UCSD-AML1 (cell line): Measurements from ENCODE around the gene AGA.

Experiments used
- DNase-seq: peaks from one replicate; lab custom pipeline; 2025; ENCODE audit not compliant: unreplicated experiment; lab: John Stamatoyannopoulos, UW

AGA gene

DNA sequence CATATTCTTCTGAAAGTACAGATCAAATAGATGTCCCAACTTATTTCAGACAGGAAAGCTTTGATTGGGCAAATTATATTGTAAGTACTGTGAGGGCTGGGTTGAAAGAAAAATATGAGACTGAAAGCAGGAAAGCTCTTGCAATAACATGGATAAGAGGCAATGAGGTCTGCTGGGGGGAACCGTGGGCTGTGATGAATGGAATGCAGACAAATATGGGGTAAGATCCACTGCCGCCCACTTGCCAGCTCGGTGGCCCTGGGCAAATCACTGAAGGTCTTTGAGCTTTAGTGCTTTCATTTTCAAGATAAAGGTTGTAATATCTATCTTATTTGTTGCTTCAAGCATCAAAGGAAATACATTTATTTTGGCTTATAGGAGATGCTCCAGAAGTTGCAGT is 51.0 kb downstream of the AGA start:
- no peak for DNase-seq

DNA sequence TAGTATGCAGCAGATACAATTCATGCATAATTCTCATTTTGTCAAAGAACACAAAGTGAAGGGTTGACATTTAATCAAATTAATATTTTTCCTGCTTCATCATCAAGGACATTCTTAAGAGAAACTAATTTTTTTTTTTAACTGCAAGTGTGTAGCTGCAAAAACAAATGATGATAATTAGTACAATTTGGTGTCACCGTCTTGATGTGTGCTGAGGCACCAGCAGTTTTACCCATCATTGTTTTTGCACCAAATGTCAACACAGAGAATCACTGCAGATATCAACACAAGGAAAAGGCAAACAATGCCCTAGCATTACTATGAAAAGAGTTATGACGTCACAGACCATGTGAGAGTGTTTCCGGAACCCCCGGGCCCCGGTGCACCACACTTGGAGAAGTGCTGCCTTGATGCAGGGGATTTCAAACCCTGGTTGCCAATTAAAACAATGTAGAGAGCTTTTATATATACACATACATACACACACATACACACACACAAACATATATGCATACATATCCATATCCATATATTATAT is 55.9 kb downstream of the AGA start:
- no peak for DNase-seq

DNA sequence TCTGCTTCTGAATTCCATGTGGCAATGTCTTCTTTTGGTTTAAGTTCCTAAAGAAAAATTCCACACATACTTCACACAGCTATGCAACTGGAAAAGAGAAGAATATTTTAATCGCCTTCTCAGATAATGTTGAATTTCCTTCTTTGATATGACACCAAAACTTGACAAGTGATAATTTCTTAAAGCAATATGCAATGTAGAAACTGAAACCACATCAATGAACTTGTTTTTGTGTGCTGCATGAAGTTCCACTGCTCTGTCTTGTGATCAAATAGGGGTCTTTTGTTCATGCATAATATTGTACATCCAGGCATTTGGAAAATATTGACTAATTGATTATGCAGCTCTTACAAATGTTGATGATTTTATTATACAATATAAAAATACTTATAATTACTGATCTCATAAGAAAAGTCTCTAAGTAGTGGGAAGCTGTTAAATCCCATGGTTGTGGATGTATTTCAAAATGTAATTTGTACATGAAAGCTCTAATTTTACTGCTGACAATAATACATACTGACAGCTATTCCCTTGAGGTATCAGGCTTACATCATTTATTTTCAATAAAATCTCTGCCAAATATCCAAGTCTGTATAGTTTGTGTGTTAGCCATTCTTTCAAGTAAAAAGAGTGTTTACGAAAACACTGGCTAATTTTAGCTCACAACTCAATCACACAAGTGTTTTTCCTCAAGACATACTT is 56.5 kb downstream of the AGA start:
- no peak for DNase-seq

DNA sequence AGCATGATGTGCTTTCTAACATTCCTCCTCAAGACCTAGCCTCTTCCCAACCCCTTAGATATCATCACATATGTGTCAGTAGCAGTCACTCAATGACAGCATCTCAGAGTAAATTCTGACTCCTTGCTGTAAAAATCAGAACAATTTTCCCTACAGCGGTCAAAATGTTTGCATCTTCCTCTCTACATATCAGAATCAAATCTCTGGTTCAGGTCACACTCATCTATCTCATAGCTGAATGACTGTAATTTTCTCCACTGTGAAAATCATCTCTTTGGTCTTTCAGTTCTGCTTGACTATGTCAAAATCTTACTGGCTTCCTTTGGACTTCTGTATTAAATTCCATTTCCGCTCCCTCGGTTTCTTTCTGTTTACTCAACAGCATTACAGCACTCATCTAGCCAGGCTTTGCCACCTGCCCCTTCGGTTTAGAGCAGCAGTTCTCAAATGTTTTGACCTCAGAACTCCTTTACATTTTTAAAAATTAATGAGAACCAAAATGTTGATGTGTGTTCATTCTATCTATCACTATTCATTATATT is 57.3 kb downstream of the AGA start:
- no peak for DNase-seq

DNA sequence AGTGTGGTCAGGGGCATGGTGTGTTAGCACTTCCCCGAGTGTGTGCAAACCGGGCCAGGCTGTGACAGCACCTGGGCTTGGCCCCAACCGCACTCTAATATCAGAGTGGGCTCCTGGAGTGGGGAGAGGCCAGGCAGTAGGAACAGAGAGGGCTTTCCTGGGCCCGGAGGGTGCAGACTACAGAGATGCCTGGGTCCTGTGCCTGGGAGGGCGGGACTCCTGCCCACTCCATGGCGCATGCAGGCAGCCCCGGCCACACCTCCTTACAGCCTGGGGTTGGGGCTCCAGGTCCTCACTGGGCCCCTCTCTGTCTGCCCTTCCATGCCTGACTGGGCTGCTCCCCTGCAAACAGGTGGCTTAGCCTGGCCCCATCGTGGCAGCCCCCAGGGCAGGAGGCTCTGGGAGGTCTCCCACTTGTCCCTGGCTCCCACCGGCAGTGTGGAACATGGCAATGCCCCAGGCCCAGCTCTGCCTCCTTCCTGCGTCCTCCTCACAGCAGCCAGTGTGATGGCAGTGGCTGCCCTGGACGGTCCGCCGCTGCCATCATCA is 60.4 kb downstream of the AGA start:
- DNase-seq, result no peak
